ENCODE data around the gene GRAMD1B.

DNA sequence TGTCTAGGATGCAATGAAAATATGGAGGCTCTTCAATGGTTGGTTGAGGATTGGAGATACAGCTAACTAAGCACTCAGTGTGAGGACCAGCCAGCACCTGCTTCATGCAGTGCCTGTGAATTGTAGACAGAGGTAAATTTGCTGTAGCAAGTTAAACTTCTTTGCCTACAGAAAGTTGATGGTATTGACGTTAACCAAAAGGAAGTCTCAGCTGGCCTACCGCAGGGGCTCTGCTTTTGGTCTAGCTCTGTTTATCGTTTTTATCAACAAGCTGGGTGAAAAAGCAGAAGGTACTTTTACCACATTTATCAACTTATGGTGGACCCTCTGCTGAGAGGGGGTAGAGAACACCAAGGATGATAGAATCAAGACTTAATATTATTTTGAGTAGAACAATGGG lies 51.6 kb downstream of the GRAMD1B start:
- no peak for TF ChIP-seq EP300 (IDR thresholded peaks at IDR 0.05)
- TF ChIP-seq, protein P1, sequence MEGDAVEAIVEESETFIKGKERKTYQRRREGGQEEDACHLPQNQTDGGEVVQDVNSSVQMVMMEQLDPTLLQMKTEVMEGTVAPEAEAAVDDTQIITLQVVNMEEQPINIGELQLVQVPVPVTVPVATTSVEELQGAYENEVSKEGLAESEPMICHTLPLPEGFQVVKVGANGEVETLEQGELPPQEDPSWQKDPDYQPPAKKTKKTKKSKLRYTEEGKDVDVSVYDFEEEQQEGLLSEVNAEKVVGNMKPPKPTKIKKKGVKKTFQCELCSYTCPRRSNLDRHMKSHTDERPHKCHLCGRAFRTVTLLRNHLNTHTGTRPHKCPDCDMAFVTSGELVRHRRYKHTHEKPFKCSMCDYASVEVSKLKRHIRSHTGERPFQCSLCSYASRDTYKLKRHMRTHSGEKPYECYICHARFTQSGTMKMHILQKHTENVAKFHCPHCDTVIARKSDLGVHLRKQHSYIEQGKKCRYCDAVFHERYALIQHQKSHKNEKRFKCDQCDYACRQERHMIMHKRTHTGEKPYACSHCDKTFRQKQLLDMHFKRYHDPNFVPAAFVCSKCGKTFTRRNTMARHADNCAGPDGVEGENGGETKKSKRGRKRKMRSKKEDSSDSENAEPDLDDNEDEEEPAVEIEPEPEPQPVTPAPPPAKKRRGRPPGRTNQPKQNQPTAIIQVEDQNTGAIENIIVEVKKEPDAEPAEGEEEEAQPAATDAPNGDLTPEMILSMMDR (IDR thresholded peaks at IDR 0.05) = no peak
- TF ChIP-seq POLR2AphosphoS5 (IDR thresholded peaks at IDR 0.05) = no peak
- no peak for TF ChIP-seq POLR2A (IDR thresholded peaks at IDR 0.05; ENCODE audit: low read depth)
